WI38 (cell line): ENCODE results near the gene SCEL.

Experiments used
- H3K4me3 ChIP-seq: 2 replicates; pipeline ENCODE4 v1.5.1; 2011; ENCODE audit warnings: low read depth, mild to moderate bottlenecking, control low read depth, low read length
- TF ChIP-seq, protein P1 (sequence below): IDR thresholded peaks from 2 replicates; pipeline ENCODE4 v1.5.1; 2012; ENCODE audit warnings: low read depth, mild to moderate bottlenecking, control low read depth, low read length

Gene SCEL

DNA sequence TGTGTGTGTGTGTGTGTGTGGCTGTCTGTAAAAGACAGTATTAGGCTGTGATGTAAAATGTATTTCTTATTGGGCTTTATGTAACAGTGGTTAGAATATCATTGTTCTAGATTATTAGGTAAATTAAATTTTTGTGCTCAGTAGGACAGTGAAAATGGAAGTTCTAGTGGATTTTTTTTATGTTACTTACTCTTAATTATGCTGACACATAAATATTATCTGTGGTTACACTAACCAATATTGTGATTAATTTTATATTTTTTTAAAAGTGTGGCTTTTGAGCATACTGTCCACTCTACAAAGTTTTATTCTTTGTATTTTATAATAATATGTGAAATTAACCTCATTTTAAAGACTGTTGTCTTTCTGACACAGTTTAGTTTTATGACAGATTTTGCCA is 80.5 kb downstream of the SCEL start:
- TF ChIP-seq, protein P1, sequence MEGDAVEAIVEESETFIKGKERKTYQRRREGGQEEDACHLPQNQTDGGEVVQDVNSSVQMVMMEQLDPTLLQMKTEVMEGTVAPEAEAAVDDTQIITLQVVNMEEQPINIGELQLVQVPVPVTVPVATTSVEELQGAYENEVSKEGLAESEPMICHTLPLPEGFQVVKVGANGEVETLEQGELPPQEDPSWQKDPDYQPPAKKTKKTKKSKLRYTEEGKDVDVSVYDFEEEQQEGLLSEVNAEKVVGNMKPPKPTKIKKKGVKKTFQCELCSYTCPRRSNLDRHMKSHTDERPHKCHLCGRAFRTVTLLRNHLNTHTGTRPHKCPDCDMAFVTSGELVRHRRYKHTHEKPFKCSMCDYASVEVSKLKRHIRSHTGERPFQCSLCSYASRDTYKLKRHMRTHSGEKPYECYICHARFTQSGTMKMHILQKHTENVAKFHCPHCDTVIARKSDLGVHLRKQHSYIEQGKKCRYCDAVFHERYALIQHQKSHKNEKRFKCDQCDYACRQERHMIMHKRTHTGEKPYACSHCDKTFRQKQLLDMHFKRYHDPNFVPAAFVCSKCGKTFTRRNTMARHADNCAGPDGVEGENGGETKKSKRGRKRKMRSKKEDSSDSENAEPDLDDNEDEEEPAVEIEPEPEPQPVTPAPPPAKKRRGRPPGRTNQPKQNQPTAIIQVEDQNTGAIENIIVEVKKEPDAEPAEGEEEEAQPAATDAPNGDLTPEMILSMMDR = no peak
- H3K4me3 ChIP-seq = no peak overlapping the region

DNA sequence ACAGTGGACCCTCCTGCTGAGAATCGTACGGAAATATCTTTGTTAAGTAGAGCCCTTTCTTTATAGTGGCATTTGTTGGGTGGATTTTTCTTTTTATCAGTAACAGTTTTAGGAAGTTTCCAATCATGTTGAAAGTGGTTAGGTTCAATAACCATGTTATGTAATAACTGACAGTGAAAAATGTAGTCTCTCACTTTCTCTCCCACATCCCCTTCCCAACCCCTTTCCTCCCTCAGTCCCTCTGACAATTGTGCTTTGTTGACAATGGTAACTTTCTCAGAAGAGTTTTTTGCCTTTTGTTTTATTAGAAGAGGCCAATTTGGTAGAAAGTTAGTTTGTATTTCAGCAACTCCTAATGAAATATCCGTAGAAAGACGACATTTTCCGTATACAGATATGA is 84.1 kb downstream of the SCEL start:
- H3K4me3 ChIP-seq = no peak overlapping the region
- TF ChIP-seq, protein P1 = no peak

GRCh38 chr13:77620138-77620537 is 84.6 kb downstream of the SCEL start:
- no peak overlapping the region for H3K4me3 ChIP-seq
- TF ChIP-seq, protein P1 = no peak

DNA sequence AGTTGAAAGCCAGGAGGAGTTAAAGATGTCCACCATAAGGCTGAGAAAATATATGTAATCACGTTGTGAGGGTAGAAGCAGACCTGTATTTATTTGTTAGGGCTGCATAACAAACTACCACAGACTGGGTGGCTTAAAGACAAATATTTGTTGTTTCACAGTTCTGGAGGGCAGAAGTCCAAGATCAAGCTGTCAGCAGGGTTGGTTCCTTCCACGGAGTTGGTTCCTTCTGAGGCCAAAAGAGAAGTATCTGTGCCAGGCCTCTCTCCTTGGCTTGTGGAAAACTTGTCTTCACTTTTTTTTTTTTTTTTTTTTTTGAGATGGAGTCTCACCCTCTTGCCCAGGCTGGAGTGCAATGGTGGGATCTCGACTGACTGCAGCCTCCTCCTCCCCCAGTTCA is 88.3 kb downstream of the SCEL start:
- no peak overlapping the region for H3K4me3 ChIP-seq
- TF ChIP-seq, protein P1 = no peak

DNA sequence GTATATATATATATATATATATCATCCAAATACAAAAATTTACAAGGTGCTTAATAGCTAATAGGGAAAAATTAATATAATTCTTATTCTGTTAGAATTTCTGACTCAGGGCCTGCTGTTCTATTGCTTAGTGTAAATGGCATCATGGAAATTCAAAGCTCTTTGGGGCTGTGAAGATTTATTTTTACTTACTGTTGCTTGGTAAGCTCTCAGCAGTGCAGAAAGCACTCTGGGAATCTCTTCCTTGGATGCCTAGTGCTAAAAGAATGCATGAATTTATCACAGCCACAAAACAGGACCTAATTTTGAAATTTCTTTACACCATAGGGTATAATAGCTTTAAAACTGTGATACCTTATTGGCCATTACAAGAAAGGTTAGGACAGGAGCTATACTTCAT is 92.7 kb downstream of the SCEL start:
- TF ChIP-seq, protein P1 = no peak
- H3K4me3 ChIP-seq = no peak overlapping the region

- no peak overlapping the region for H3K4me3 ChIP-seq
- TF ChIP-seq, protein P1 = no peak
Observed at GRCh38 chr13:77637588-77637987, 102.1 kb downstream of the SCEL start.

- H3K4me3 ChIP-seq = no peak overlapping the region
- TF ChIP-seq, protein P1 = no peak
Observed at GRCh38 chr13:77650409-77650808, 114.9 kb downstream of the SCEL start.
